WTC11 (cell line): ENCODE data around the gene PARK7. TPM values are rescaled to one million over a fixed set of nuclear protein-coding genes. Genes with fewer than 3 reads are reported as not detected.

Source experiments
- ATAC-seq: fragments of 200-7000 bp; cut with Tn5 transposase; 2 replicates; pipeline ENCODE4 v1.10.0; 2021; ENCODE audit warnings: mild to moderate bottlenecking, moderate library complexity
- CTCF ChIA-PET: fragments of 300-600 bp; sonication (Branson Sonifier 250); formaldehyde crosslinking; loops from one replicate; lab custom pipeline; 2021; ENCODE audit warnings: antibody characterized with exemption; lab: Charles Lee
- POLR2A ChIA-PET: fragments of 350-600 bp; sonication (Branson Sonifier 250); formaldehyde crosslinking; loops from one replicate; lab custom pipeline; 2021; ENCODE audit warnings: antibody characterized with exemption; lab: Charles Lee
- DNase-seq: peaks from one replicate; pipeline ENCODE4 v3.0.0; 2021; ENCODE audit warnings: low spot score
- H3K27ac Mint-ChIP-seq: 2 replicates; pipeline ENCODE4 v1.8.0; 2021; ENCODE audit warnings: mixed read lengths
- H3K27me3 Mint-ChIP-seq: 2 replicates; pipeline ENCODE4 v1.8.0; 2021; ENCODE audit warnings: low read depth, mild to moderate bottlenecking, moderate library complexity, mixed read lengths
- H3K36me3 Mint-ChIP-seq: 2 replicates; pipeline ENCODE4 v1.8.0; 2021; ENCODE audit warnings: mixed read lengths
- H3K4me1 Mint-ChIP-seq: 2 replicates; pipeline ENCODE4 v1.8.0; 2022; ENCODE audit warnings: mixed read lengths
- H3K4me3 Mint-ChIP-seq: 2 replicates; pipeline ENCODE4 v1.8.0; 2021; ENCODE audit warnings: mild to moderate bottlenecking, moderate library complexity, mixed read lengths
- H3K9me3 Mint-ChIP-seq: 2 replicates; pipeline ENCODE4 v1.8.0; 2021; ENCODE audit warnings: mixed read lengths
- ARID4B ChIP-seq: sonication (generic); formaldehyde crosslinking; IDR thresholded peaks from 2 replicates; pipeline ENCODE4 v1.8.0; 2023; ENCODE audit warnings: missing genetic modification reagents, mild to moderate bottlenecking, borderline replicate concordance
- EMX1 ChIP-seq: fragments of 250-450 bp; sonication (Bioruptor Pico); IDR thresholded peaks from 2 replicates; pipeline ENCODE4 v1.8.0; 2021; ENCODE audit warnings: mild to moderate bottlenecking
- ETV6 ChIP-seq: sonication (generic); formaldehyde crosslinking; IDR thresholded peaks from 2 replicates; pipeline ENCODE4 v1.8.1; 2022; ENCODE audit warnings: mild to moderate bottlenecking, missing genetic modification reagents
- FOXP4 ChIP-seq: sonication (generic); formaldehyde crosslinking; IDR thresholded peaks from 2 replicates; pipeline ENCODE4 v1.8.0; 2022; ENCODE audit warnings: mild to moderate bottlenecking, missing genetic modification reagents
- NFYB ChIP-seq: sonication (generic); formaldehyde crosslinking; conservative IDR thresholded peaks from 2 replicates; pipeline ENCODE4 v1.8.0; 2022; ENCODE audit warnings: low read depth, missing genetic modification reagents
- RORB ChIP-seq: fragments of 250-450 bp; sonication (Bioruptor Pico); IDR thresholded peaks from 2 replicates; pipeline ENCODE4 v1.9.0; 2021; ENCODE audit warnings: mild to moderate bottlenecking
- STAT6 ChIP-seq: sonication (generic); formaldehyde crosslinking; conservative IDR thresholded peaks from 2 replicates; pipeline ENCODE4 v1.8.1; 2023; ENCODE audit warnings: mild to moderate bottlenecking, low read depth, missing genetic modification reagents, moderate library complexity
- ZNF232 ChIP-seq: sonication (generic); formaldehyde crosslinking; IDR thresholded peaks from 2 replicates; pipeline ENCODE4 v1.8.0; 2022; ENCODE audit warnings: mild to moderate bottlenecking, missing genetic modification reagents
- ZNF263 ChIP-seq: sonication (generic); formaldehyde crosslinking; IDR thresholded peaks from 2 replicates; pipeline ENCODE4 v1.8.1; 2022; ENCODE audit warnings: low read depth, mild to moderate bottlenecking, moderate library complexity, missing genetic modification reagents
- ZNF532 ChIP-seq: fragments of 250-450 bp; sonication (Bioruptor Pico); IDR thresholded peaks from 2 replicates; pipeline ENCODE4 v1.9.0; 2021; ENCODE audit warnings: mild to moderate bottlenecking, borderline replicate concordance
- total RNA-seq: library from RNA; stranded (reverse); gene quantifications from 3 replicates; pipeline ENCODE4 v1.2.3, GENCODE V29; 2021
- TF ChIP-seq, protein P1 (sequence below): sonication (generic); formaldehyde crosslinking; conservative IDR thresholded peaks from 2 replicates; pipeline ENCODE4 v1.8.1; 2022; ENCODE audit warnings: mild to moderate bottlenecking, missing genetic modification reagents
- TF ChIP-seq, protein P2 (sequence below): sonication (generic); formaldehyde crosslinking; IDR thresholded peaks from 2 replicates; pipeline ENCODE4 v1.8.1; 2023; ENCODE audit warnings: mild to moderate bottlenecking, missing genetic modification reagents, moderate library complexity
- TF ChIP-seq, protein P3 (sequence below): fragments of 250-450 bp; sonication (Bioruptor Pico); IDR thresholded peaks from 2 replicates; pipeline ENCODE4 v1.8.0; 2021; ENCODE audit warnings: mild to moderate bottlenecking
- TF ChIP-seq, protein P4 (sequence below): fragments of 200-600 bp; IDR thresholded peaks from 2 replicates; pipeline ENCODE4 v1.8.0; 2022; ENCODE audit warnings: antibody characterized with exemption

PARK7 gene
- total RNA-seq, 1 experiment from 2014 or later: 337 TPM

DNA sequence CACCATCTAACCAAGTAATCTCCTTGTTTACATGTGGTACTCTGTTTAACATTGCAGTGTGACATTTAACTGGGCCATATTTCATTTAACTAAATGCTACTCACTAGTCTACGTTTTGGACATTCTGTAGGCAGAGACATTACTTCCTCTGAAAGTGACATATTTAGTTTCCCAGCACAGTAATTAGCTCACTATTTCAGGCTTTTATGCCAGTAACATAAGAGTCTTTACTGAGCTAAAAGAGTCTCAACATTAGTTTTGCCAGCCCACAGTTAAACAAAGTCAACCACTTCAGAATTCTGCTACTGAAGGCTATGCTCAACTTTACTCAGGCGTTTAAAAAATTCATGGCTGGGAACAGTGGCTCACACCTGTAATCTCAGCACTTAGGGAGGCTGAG lies 18.3 kb upstream of the PARK7 start:
- ChIA-PET CTCF (interaction anchor here (0.6 to 0.9 kb wide), 2 partner anchors 230 to 273 kb away, joined by 3 read pairs; no protein-coding TSS in a partner anchor), POLR2A (no interaction called here)
- H3K36me3 Mint-ChIP-seq: no peaks in the 10 kb centered on the region
- TF ChIP-seq ETV6 (CRISPR knock-in tag) (no peak), ZNF232 (CRISPR knock-in tag) (no peak), ZNF263 (CRISPR knock-in tag) (no peak), ARID4B (CRISPR knock-in tag) (no peak), NFYB (CRISPR knock-in tag) (no peak), EMX1 (CRISPR knock-in tag) (no peak), RORB (CRISPR knock-in tag) (no peak), STAT6 (CRISPR knock-in tag) (no peak), FOXP4 (no peak), ZNF532 (CRISPR knock-in tag) (no peak)
- TF ChIP-seq, protein P1, sequence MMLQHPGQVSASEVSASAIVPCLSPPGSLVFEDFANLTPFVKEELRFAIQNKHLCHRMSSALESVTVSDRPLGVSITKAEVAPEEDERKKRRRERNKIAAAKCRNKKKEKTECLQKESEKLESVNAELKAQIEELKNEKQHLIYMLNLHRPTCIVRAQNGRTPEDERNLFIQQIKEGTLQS (CRISPR knock-in tag): no peak
- TF ChIP-seq, protein P2, sequence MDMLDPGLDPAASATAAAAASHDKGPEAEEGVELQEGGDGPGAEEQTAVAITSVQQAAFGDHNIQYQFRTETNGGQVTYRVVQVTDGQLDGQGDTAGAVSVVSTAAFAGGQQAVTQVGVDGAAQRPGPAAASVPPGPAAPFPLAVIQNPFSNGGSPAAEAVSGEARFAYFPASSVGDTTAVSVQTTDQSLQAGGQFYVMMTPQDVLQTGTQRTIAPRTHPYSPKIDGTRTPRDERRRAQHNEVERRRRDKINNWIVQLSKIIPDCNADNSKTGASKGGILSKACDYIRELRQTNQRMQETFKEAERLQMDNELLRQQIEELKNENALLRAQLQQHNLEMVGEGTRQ: no peak
- TF ChIP-seq, protein P3, sequence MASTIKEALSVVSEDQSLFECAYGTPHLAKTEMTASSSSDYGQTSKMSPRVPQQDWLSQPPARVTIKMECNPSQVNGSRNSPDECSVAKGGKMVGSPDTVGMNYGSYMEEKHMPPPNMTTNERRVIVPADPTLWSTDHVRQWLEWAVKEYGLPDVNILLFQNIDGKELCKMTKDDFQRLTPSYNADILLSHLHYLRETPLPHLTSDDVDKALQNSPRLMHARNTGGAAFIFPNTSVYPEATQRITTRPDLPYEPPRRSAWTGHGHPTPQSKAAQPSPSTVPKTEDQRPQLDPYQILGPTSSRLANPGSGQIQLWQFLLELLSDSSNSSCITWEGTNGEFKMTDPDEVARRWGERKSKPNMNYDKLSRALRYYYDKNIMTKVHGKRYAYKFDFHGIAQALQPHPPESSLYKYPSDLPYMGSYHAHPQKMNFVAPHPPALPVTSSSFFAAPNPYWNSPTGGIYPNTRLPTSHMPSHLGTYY (CRISPR knock-in tag): no peak
- TF ChIP-seq, protein P4, sequence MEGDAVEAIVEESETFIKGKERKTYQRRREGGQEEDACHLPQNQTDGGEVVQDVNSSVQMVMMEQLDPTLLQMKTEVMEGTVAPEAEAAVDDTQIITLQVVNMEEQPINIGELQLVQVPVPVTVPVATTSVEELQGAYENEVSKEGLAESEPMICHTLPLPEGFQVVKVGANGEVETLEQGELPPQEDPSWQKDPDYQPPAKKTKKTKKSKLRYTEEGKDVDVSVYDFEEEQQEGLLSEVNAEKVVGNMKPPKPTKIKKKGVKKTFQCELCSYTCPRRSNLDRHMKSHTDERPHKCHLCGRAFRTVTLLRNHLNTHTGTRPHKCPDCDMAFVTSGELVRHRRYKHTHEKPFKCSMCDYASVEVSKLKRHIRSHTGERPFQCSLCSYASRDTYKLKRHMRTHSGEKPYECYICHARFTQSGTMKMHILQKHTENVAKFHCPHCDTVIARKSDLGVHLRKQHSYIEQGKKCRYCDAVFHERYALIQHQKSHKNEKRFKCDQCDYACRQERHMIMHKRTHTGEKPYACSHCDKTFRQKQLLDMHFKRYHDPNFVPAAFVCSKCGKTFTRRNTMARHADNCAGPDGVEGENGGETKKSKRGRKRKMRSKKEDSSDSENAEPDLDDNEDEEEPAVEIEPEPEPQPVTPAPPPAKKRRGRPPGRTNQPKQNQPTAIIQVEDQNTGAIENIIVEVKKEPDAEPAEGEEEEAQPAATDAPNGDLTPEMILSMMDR: no peak
- DNase-seq: no peak
- H3K9me3 Mint-ChIP-seq: no peaks in the 10 kb centered on the region
- H3K4me1 Mint-ChIP-seq: peaks cover 12% of the 10 kb centered on the region
- H3K4me3 Mint-ChIP-seq: no peak overlapping the region
- H3K27me3 Mint-ChIP-seq: peaks cover 56% of the 10 kb centered on the region
- no peak overlapping the region for H3K27ac Mint-ChIP-seq
- ATAC-seq: no peak
